Cardiac muscle cell (in vitro differentiated cells and primary cell): ENCODE measurements around the gene UBXN4. TPM values are rescaled to one million over a fixed set of nuclear protein-coding genes. Genes with fewer than 3 reads are reported as not detected.
A peak's percentile ranks its signal among the peaks of the same experiment; 100 is the strongest.

ENCODE experiments used
- DNase-seq, 2 donors: peaks; one replicate each; pipeline versions ENCODE4 v3.0.0 to v3.0.0-alpha.2; 2010 to 2017; ENCODE audit warnings: low read depth in 1 of 2, low spot score in 1 of 2
- H3K27ac ChIP-seq: fragments of 200-600 bp; sonication (generic); 2 replicates; pipeline ENCODE4 v1.5.1; 2016
- H3K27me3 ChIP-seq: fragments of 200-600 bp; sonication (generic); 2 replicates; pipeline ENCODE4 v1.6.0; 2016; ENCODE audit warnings: control low read depth
- H3K36me3 ChIP-seq: fragments of 200-600 bp; sonication (generic); 2 replicates; pipeline ENCODE4 v1.5.1; 2016; ENCODE audit warnings: control low read depth
- H3K4me1 ChIP-seq: fragments of 200-600 bp; sonication (generic); 2 replicates; pipeline ENCODE4 v1.8.1; 2017; ENCODE audit warnings: low read depth, mild to moderate bottlenecking, mixed run types
- H3K4me3 ChIP-seq: fragments of 200-600 bp; sonication (generic); 2 replicates; pipeline ENCODE4 v1.5.1; 2016; ENCODE audit warnings: mild to moderate bottlenecking
- H3K9me3 ChIP-seq: fragments of 200-600 bp; sonication (generic); 2 replicates; pipeline ENCODE4 v1.5.1; 2017; ENCODE audit warnings: low read depth, mild to moderate bottlenecking, control low read depth
- CTCF ChIP-seq: IDR thresholded peaks from 2 replicates; pipeline ENCODE4 v1.5.1; 2012; ENCODE audit warnings: low read depth, mild to moderate bottlenecking, low read length
- polyA plus RNA-seq: library from polyadenylated mRNA; unstranded; fragments of >200 nt; fragmentation: Nextera tagmentation; extraction: Ambion mirVana; gene quantifications from 2 replicates; pipeline ENCODE4 v1.2.1, GENCODE V29; 2016
- total RNA-seq: library from RNA; depleted of rRNA; stranded (reverse); fragments of >200 nt; gene quantifications from 2 replicates; pipeline ENCODE4 v1.2.3, GENCODE V29; 2016

The UBXN4 gene
- total and polyA plus RNA-seq, 2 experiments from 2014 or later = 35.5 to 193 TPM

GRCh38 chr2:135785032-135785431 lies 43.4 kb downstream of the UBXN4 start:
- H3K36me3 ChIP-seq = peaks cover 49% of the 10 kb centered on the region
- H3K27me3 ChIP-seq = no peaks in the 10 kb centered on the region
- TF ChIP-seq CTCF = peak; percentile 19

DNA sequence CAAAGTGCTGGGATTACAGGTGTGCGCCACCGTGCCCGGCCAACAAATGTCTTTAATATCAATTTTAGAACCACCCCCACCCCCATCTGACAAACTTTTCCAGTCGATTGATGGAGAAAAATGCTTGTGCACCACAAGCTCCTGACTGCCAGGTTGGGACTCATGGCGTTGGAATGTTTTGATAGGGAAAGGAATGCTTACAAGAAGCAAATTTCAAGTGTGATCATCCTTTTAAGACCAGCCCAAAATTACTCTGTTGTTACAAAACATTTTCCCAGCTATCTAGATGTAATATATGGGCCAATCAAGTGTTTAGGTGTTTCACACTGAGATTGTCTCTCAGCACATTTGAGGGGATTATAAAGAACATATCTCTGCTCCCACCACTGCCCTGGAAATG lies 45.2 kb downstream of the UBXN4 start:
- Histone ChIP-seq H3K27ac (peak overlapping the region; percentile 9), H3K4me3 (no peak overlapping the region), H3K9me3 (no peaks in the 10 kb centered on the region), H3K36me3 (peaks cover 31% of the 10 kb centered on the region), H3K27me3 (no peaks in the 10 kb centered on the region), H3K4me1 (peaks cover 5% of the 10 kb centered on the region)
- DNase-seq = peak in 1 of 2 donors; percentile 93
- TF ChIP-seq CTCF = no peak

More at GRCh38 chr2:135785032-135785431, 43.4 kb downstream of the UBXN4 start:
- Histone ChIP-seq H3K4me3 (no peak overlapping the region), H3K9me3 (no peaks in the 10 kb centered on the region), H3K4me1 (no peaks in the 10 kb centered on the region), H3K27ac (no peak overlapping the region)
- DNase-seq = peak in 1 of 2 donors; percentile 10

DNA sequence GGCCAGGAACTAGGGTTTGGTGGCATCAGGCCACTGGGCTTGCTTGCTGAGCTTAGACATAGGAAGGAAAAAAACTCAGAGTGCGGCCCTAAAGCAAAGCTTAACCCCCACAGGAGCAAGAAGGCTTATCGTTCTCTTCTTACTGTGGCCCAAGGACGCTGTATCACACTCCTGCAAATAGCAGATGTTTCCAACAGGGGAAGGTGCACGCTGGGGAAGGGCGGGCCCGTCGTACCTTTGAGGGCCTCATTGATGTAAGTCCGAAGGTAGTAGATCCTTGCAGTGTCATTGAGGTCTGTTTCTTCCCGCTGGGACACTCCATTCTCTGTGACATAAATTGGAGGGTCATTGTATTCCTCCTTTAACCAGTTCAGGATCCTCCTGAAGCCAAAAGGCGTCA lies 48.8 kb downstream of the UBXN4 start:
- DNase-seq = no peak
- Histone ChIP-seq H3K9me3 (no peaks in the 10 kb centered on the region), H3K27me3 (no peaks in the 10 kb centered on the region), H3K27ac (no peak overlapping the region), H3K36me3 (no peaks in the 10 kb centered on the region), H3K4me3 (no peak overlapping the region), H3K4me1 (peaks cover 5% of the 10 kb centered on the region)
- TF ChIP-seq CTCF = no peak

DNA sequence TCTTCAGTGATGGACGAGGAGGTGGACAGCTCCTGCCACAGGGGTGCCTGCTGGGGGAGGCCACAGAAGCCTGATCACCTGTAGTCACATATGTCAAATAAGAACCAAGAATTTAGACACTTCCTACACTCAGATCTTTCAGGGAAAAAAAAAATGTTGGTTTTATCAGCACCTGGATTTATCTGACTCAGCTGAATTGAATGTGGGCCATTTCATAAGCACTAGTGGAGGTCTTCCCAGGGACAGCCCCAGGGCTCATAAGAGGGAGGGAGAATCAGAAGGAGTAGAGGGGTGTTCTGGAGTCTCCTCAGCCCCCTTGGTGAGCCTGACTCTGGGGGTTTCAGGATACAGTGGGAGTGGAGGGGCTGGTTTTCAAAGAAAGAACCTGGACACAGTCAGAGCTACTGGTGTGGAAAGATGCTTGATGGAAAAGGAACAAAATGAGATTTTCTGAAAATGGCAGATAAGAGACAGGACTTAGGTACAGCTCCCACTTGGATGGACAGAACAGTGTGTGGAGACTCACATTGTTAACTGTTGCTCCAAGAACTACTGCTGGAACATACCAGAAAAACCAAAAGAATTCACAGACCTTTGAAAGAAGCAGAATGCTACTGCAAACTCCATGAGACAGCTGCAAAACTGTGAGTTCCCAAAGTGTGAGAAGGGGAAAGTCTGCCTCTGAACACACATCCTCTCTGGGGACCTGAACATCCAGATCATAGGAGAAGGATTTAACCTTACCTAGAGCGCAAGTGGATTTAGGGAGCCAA lies 49.9 kb downstream of the UBXN4 start:
- no peaks in the 10 kb centered on the region for H3K9me3 ChIP-seq
- TF ChIP-seq CTCF = no peak

GRCh38 chr2:135792401-135793150 lies 50.9 kb downstream of the UBXN4 start:
- no peaks in the 10 kb centered on the region for H3K27me3 ChIP-seq
- no peak for TF ChIP-seq CTCF
- no peak for DNase-seq
- H3K36me3 ChIP-seq = no peaks in the 10 kb centered on the region
- H3K4me3 ChIP-seq = no peak overlapping the region
- peaks cover 5% of the 10 kb centered on the region for H3K4me1 ChIP-seq
- H3K27ac ChIP-seq = no peak overlapping the region
- no peaks in the 10 kb centered on the region for H3K9me3 ChIP-seq

More for the DNA sequence above, 49.9 kb downstream of the UBXN4 start:
- Histone ChIP-seq H3K36me3 (no peaks in the 10 kb centered on the region), H3K4me1 (peaks cover 5% of the 10 kb centered on the region), H3K27me3 (no peaks in the 10 kb centered on the region), H3K27ac (no peak overlapping the region), H3K4me3 (no peak overlapping the region)
- peak in 1 of 2 donors; percentile 67 for DNase-seq
